IMR-90 (cell line): ENCODE measurements around the gene MICAL2. TPM values are rescaled to one million over a fixed set of nuclear protein-coding genes. Genes with fewer than 3 reads are reported as not detected.

Experiments used
- ATAC-seq: fragments of 200-7000 bp; cut with Tn5 transposase; 2 replicates; pipeline ENCODE4 v1.9.1; 2020; ENCODE audit warnings: low read depth, mild to moderate bottlenecking, moderate library complexity
- BruUV-seq: library from RNA; stranded (reverse); fragments of 400-500 nt; replicated peaks from 2 replicates; lab custom pipeline; 2021; lab: Mats Ljungman, UMichigan
- CTCF ChIA-PET: fragments of 300-600 bp; formaldehyde crosslinking; extraction: SDS; loops from one replicate; lab custom pipeline; 2021; ENCODE audit warnings: antibody characterized with exemption; lab: Yijun Ruan, JAX
- POLR2A ChIA-PET: fragments of 300-600 bp; sonication (Branson Sonifier 250); formaldehyde crosslinking; loops from one replicate; lab custom pipeline; 2022; ENCODE audit warnings: antibody characterized with exemption; ENCODE audit not compliant: unreplicated experiment; lab: Charles Lee
- DNase-seq: peaks from one replicate; pipeline ENCODE4 v3.0.0; 2013
- H2AFZ ChIP-seq: replicated peaks from 2 replicates; pipeline ENCODE3; 2013; ENCODE audit warnings: low read length, mild to moderate bottlenecking; ENCODE audit not compliant: poor library complexity
- H2AK5ac ChIP-seq: 2 replicates; pipeline ENCODE4 v1.6.1; 2013; ENCODE audit warnings: low read depth, low read length, inconsistent platforms
- H2AK9ac ChIP-seq: replicated peaks from 2 replicates; pipeline ENCODE3; 2013; ENCODE audit warnings: mild to moderate bottlenecking, low read depth, low read length, moderate library complexity; ENCODE audit not compliant: poor library complexity
- H2BK120ac ChIP-seq: 2 replicates; pipeline ENCODE4 v1.6.1; 2013; ENCODE audit warnings: low read depth, low read length, inconsistent platforms
- H2BK15ac ChIP-seq: 3 replicates; pipeline ENCODE4 v1.6.1; 2013; ENCODE audit warnings: low read depth, low read length, inconsistent platforms
- H2BK20ac ChIP-seq: 2 replicates; pipeline ENCODE4 v1.6.1; 2013; ENCODE audit warnings: low read depth, mild to moderate bottlenecking, inconsistent platforms, low read length, moderate library complexity
- H2BK5ac ChIP-seq: 2 replicates; pipeline ENCODE4 v1.6.1; 2013; ENCODE audit warnings: mild to moderate bottlenecking, low read depth, low read length, inconsistent platforms; ENCODE audit not compliant: poor library complexity, severe bottlenecking
- H3K14ac ChIP-seq: replicated peaks from 2 replicates; pipeline ENCODE4 v1.6.1; 2013; ENCODE audit warnings: low read depth, low read length, inconsistent platforms
- H3K18ac ChIP-seq: 2 replicates; pipeline ENCODE4 v1.6.1; 2013; ENCODE audit warnings: low read depth, low read length, control low read depth
- H3K23ac ChIP-seq: 2 replicates; pipeline ENCODE4 v1.6.1; 2013; ENCODE audit warnings: low read depth, low read length, inconsistent platforms
- H3K27ac ChIP-seq: 2 replicates; pipeline ENCODE4 v1.5.1; 2013; ENCODE audit warnings: mild to moderate bottlenecking, control low read depth, low read length; ENCODE audit not compliant: insufficient read depth
- H3K27me3 ChIP-seq: 2 replicates; pipeline ENCODE4 v1.6.1; 2013; ENCODE audit warnings: low read length; ENCODE audit not compliant: control insufficient read depth, insufficient read depth
- H3K36me3 ChIP-seq: 2 replicates; pipeline ENCODE4 v1.6.1; 2013; ENCODE audit warnings: low read length, mixed read lengths; ENCODE audit not compliant: control insufficient read depth, insufficient read depth
- H3K4ac ChIP-seq: 2 replicates; pipeline ENCODE4 v1.6.1; 2013; ENCODE audit warnings: low read depth, low read length, inconsistent platforms
- H3K4me1 ChIP-seq: 2 replicates; pipeline ENCODE4 v1.6.1; 2013; ENCODE audit warnings: low read length, mixed read lengths; ENCODE audit not compliant: control insufficient read depth, insufficient read depth
- H3K4me2 ChIP-seq: 2 replicates; pipeline ENCODE4 v1.6.1; 2013; ENCODE audit warnings: low read depth, mild to moderate bottlenecking, control low read depth, low read length, moderate library complexity
- H3K4me3 ChIP-seq: 2 replicates; pipeline ENCODE4 v1.5.1; 2013; ENCODE audit warnings: low read depth, mild to moderate bottlenecking, control low read depth, low read length, moderate library complexity; ENCODE audit not compliant: insufficient read depth
- H3K56ac ChIP-seq: 2 replicates; pipeline ENCODE4 v1.6.1; 2013; ENCODE audit warnings: low read length, inconsistent platforms; ENCODE audit not compliant: insufficient read depth; ENCODE audit errors: extremely low read depth
- H3K79me1 ChIP-seq, 2 experiments: 2 replicates each; pipeline ENCODE4 v1.6.1; 2013; ENCODE audit warnings: low read length in 2 of 2, inconsistent platforms in 1 of 2, low read depth in 1 of 2
- H3K9ac ChIP-seq: 2 replicates; pipeline ENCODE4 v1.6.1; 2013; ENCODE audit warnings: low read depth, low read length, control low read depth
- H3K9me1 ChIP-seq: 2 replicates; pipeline ENCODE4 v1.6.1; 2013; ENCODE audit warnings: low read length, inconsistent platforms; ENCODE audit not compliant: insufficient read depth
- H3K9me3 ChIP-seq: 2 replicates; pipeline ENCODE4 v1.6.1; 2013; ENCODE audit warnings: low read length; ENCODE audit not compliant: control insufficient read depth, insufficient read depth
- H4K20me1 ChIP-seq: 2 replicates; pipeline ENCODE4 v1.6.1; 2013; ENCODE audit warnings: low read length, inconsistent platforms; ENCODE audit not compliant: insufficient read depth
- H4K5ac ChIP-seq: 2 replicates; pipeline ENCODE4 v1.6.1; 2013; ENCODE audit warnings: mild to moderate bottlenecking, low read depth, low read length, control low read depth
- H4K8ac ChIP-seq, 2 experiments: 2 replicates each; pipeline ENCODE4 v1.6.1; 2013; ENCODE audit warnings: low read depth in 2 of 2, low read length in 2 of 2, control low read depth in 1 of 2, inconsistent platforms in 1 of 2
- H4K91ac ChIP-seq: 2 replicates; pipeline ENCODE4 v1.6.1; 2013; ENCODE audit warnings: low read depth, low read length, inconsistent platforms; ENCODE audit not compliant: insufficient read depth
- CEBPB ChIP-seq: IDR thresholded peaks from 2 replicates; pipeline ENCODE4 v1.6.1; 2012; ENCODE audit warnings: low read depth, low read length, improper control_type of control experiment
- CHD1 ChIP-seq: IDR thresholded peaks from 2 replicates; pipeline ENCODE4 v1.6.1; 2012; ENCODE audit warnings: low read depth, low read length, improper control_type of control experiment
- FOS ChIP-seq: fragments of 150-350 bp; IDR thresholded peaks from 2 replicates; pipeline ENCODE4 v1.6.1; 2016; ENCODE audit warnings: low read depth, low read length
- NFE2L2 ChIP-seq: fragments of 150-350 bp; IDR thresholded peaks from 2 replicates; pipeline ENCODE4 v1.6.1; 2016; ENCODE audit warnings: low read depth, mild to moderate bottlenecking, low read length
- RAD21 ChIP-seq: IDR thresholded peaks from 2 replicates; pipeline ENCODE4 v1.6.1; 2012; ENCODE audit warnings: low read length, improper control_type of control experiment
- RCOR1 ChIP-seq: IDR thresholded peaks from 2 replicates; pipeline ENCODE4 v1.6.1; 2012; ENCODE audit warnings: mild to moderate bottlenecking, low read length, improper control_type of control experiment; ENCODE audit not compliant: insufficient replicate concordance
- USF2 ChIP-seq: fragments of 150-350 bp; IDR thresholded peaks from 2 replicates; pipeline ENCODE4 v1.6.1; 2017; ENCODE audit warnings: mild to moderate bottlenecking, antibody characterized with exemption, low read length, low read depth
- WGBS, 2 experiments: methylation state at CpG; one replicate each; pipeline versions ENCODE4 v1.1.5 to v1.1.7; 2013; ENCODE audit warnings: missing lambda C conversion rate in 2 of 2; ENCODE audit not compliant: insufficient read length in 1 of 2; ENCODE audit errors: extremely low coverage in 2 of 2; 5-methylcytosine and 5-hydroxymethylcytosine counted together
- dilution Hi-C: fragments of 300-500 bp; cut with HindIII; formaldehyde crosslinking; loops from one replicate; pipeline ENCODE4 v1.14.3; 2018; ENCODE audit warnings: low sequenced_read_pairs; ENCODE audit not compliant: unreplicated experiment
- in situ Hi-C: fragments of 300-500 bp; cut with MboI; formaldehyde crosslinking; loops from 3 replicates; pipeline ENCODE4 v1.14.3; 2019; ENCODE audit warnings: low sequenced_read_pairs, inconsistent platforms, mixed read lengths
- intact Hi-C: fragments of 100-400 bp; cut with micrococcal nuclease; formaldehyde crosslinking; loops from 2 replicates; pipeline ENCODE4 v1.10.0; 2022
- polyA plus RNA-seq, 3 experiments: library from polyadenylated mRNA; depleted of rRNA; stranded (reverse); fragments of >200 nt; gene quantifications; 2 replicates each; pipeline ENCODE4 v1.2.3, GENCODE V29; 2012; ENCODE audit warnings: low replicate concordance in 1 of 3
- total RNA-seq: library from RNA; depleted of rRNA; stranded (reverse); fragments of >200 nt; gene quantifications from 2 replicates; pipeline ENCODE4 v1.2.3, GENCODE V29; 2012

MICAL2 gene
- total and polyA plus RNA-seq, 2 of the 4 experiments (the other 2 are of a cell fraction): 170 to 336 TPM

GRCh38 chr11:12170984-12171383, 60.6 kb downstream of the MICAL2 start:
- Histone ChIP-seq H3K9me3 (peaks cover 3% of the 10 kb centered on the region), H2BK5ac (peak overlapping the region; percentile 72), H4K8ac (peak overlapping the region; percentile 48 to 52; a peak in 3 of 4 replicates), H2AFZ (no peak overlapping the region), H3K18ac (peak overlapping the region; percentile 83), H3K27ac (peak overlapping the region; percentile 76), H2AK9ac (no peak overlapping the region), H4K5ac (peak overlapping the region; percentile 85), H4K91ac (peak overlapping the region; percentile 88), H2BK15ac (peak overlapping the region; percentile 77; the same call in 2 of the 3 replicates), H3K9me1 (peaks cover 39% of the 10 kb centered on the region), H3K14ac (peak overlapping the region; percentile 62), H3K27me3 (no peaks in the 10 kb centered on the region), H3K4me2 (peak overlapping the region; percentile 39), H3K9ac (peak overlapping the region; percentile 28), H2BK20ac (peak overlapping the region; percentile 69), H3K4me1 (peaks cover 35% of the 10 kb centered on the region), H3K56ac (peak overlapping the region; percentile 32; the same call in 1 of the 2 replicates), H3K4ac (peak overlapping the region; percentile 90), H3K23ac (peak overlapping the region; percentile 89), H3K4me3 (no peak overlapping the region), H3K36me3 (peaks cover 5% of the 10 kb centered on the region), H2AK5ac (peak overlapping the region; percentile 93; the same call in 1 of the 2 replicates), H3K79me1 (peaks cover 28 to 79% of the 10 kb centered on the region in 2 experiments), H4K20me1 (no peaks in the 10 kb centered on the region), H2BK120ac (peak overlapping the region; percentile 93)
- TF ChIP-seq CHD1 (no peak), USF2 (no peak), NFE2L2 (no peak), FOS (no peak), CEBPB (no peak), RCOR1 (no peak), RAD21 (no peak)
- in situ Hi-C loops: no loop called here
- DNase-seq (peak; percentile 49), ATAC-seq (peak; percentile 9; the same call in 1 of the 2 replicates)
- ChIA-PET POLR2A (interaction anchor here (1.7 kb wide), 1 partner anchor 30 kb away, joined by 4 read pairs; no protein-coding TSS in a partner anchor), CTCF (interaction anchor here (0.7 to 1.3 kb wide), 2 partner anchors 13 to 35 kb away, joined by 3 read pairs; no protein-coding TSS in a partner anchor)
- intact Hi-C loops: no loop called here
- WGBS, 2 experiments: no CpG with 5 or more reads among the region's 5 CpGs
- dilution Hi-C loops: no loop called here
- no TSS peak for BruUV-seq
